Neural progenitor cell (in vitro differentiated cells): ENCODE data around the gene ZMIZ1. TPM values are rescaled to one million over a fixed set of nuclear protein-coding genes. Genes with fewer than 3 reads are reported as not detected.

ENCODE experiments used
- DNase-seq: peaks from one replicate; pipeline ENCODE4 v3.0.0-alpha.2; 2016; ENCODE audit warnings: low spot score
- H2AFZ ChIP-seq: fragments of 200-600 bp; sonication (generic); replicated peaks from 2 replicates; pipeline ENCODE4 v1.6.1; 2016; ENCODE audit warnings: antibody characterized with exemption
- H3F3A ChIP-seq: fragments of 200-600 bp; sonication (generic); 2 replicates; pipeline ENCODE4 v1.6.1; 2016; ENCODE audit warnings: antibody characterized with exemption, low read depth
- H3K27ac ChIP-seq: fragments of 200-600 bp; sonication (generic); 2 replicates; pipeline ENCODE4 v1.5.1; 2016; ENCODE audit warnings: mild to moderate bottlenecking
- H3K27me3 ChIP-seq: fragments of 200-600 bp; sonication (generic); 2 replicates; pipeline ENCODE4 v1.6.1; 2016; ENCODE audit warnings: mild to moderate bottlenecking, moderate library complexity
- H3K36me3 ChIP-seq: fragments of 200-600 bp; sonication (generic); 2 replicates; pipeline ENCODE4 v1.5.1; 2016
- H3K4me1 ChIP-seq: fragments of 200-600 bp; sonication (generic); 2 replicates; pipeline ENCODE4 v1.6.1; 2016; ENCODE audit warnings: mixed run types
- H3K4me2 ChIP-seq: fragments of 200-600 bp; sonication (generic); 2 replicates; pipeline ENCODE4 v1.6.1; 2016
- H3K4me3 ChIP-seq: fragments of 200-600 bp; sonication (generic); 2 replicates; pipeline ENCODE4 v1.5.1; 2016
- H3K79me2 ChIP-seq: fragments of 200-600 bp; sonication (generic); 2 replicates; pipeline ENCODE4 v1.6.1; 2016; ENCODE audit warnings: low read depth
- H3K9ac ChIP-seq: fragments of 200-600 bp; sonication (generic); 2 replicates; pipeline ENCODE4 v1.6.1; 2016
- H3K9me3 ChIP-seq: fragments of 200-600 bp; sonication (generic); 2 replicates; pipeline ENCODE4 v1.5.1; 2016; ENCODE audit warnings: low read depth
- H4K20me1 ChIP-seq: fragments of 200-600 bp; sonication (generic); 2 replicates; pipeline ENCODE4 v1.6.1; 2016; ENCODE audit warnings: low read depth
- H3K27ac Mint-ChIP-seq: 3 replicates; pipeline ENCODE4 v1.8.0; 2021; ENCODE audit warnings: mixed read lengths
- H3K27me3 Mint-ChIP-seq: 2 replicates; pipeline ENCODE4 v1.8.0; 2022; ENCODE audit warnings: low read depth, mild to moderate bottlenecking, inconsistent platforms, moderate library complexity, mixed read lengths; ENCODE audit not compliant: insufficient read depth
- H3K36me3 Mint-ChIP-seq: 3 replicates; pipeline ENCODE4 v1.8.0; 2021; ENCODE audit warnings: mixed read lengths
- H3K4me1 Mint-ChIP-seq: 3 replicates; pipeline ENCODE4 v1.8.0; 2021; ENCODE audit warnings: mixed read lengths
- H3K4me3 Mint-ChIP-seq: 3 replicates; pipeline ENCODE4 v1.8.0; 2021; ENCODE audit warnings: mild to moderate bottlenecking, moderate library complexity, mixed read lengths
- H3K9me3 Mint-ChIP-seq: 3 replicates; pipeline ENCODE4 v1.8.0; 2020; ENCODE audit warnings: mixed read lengths
- EZH2 ChIP-seq: fragments of 200-600 bp; sonication (generic); IDR thresholded peaks from 2 replicates; pipeline ENCODE4 v1.6.1; 2017; ENCODE audit warnings: antibody characterized with exemption, mild to moderate bottlenecking, moderate library complexity
- EZH2phosphoT487 ChIP-seq: fragments of 200-600 bp; sonication (generic); IDR thresholded peaks from 2 replicates; pipeline ENCODE4 v1.6.1; 2017; ENCODE audit warnings: antibody characterized with exemption
- total RNA-seq: library from RNA; depleted of rRNA; stranded (reverse); fragments of >200 nt; gene quantifications from 2 replicates; pipeline ENCODE4 v1.2.3, GENCODE V29; 2015; ENCODE audit warnings: low replicate concordance
- TF ChIP-seq, protein P1 (sequence below): fragments of 200-600 bp; sonication (generic); IDR thresholded peaks from 2 replicates; pipeline ENCODE4 v1.5.1; 2017; ENCODE audit warnings: antibody characterized with exemption, mild to moderate bottlenecking

ZMIZ1 gene
- total RNA-seq, 1 donor from 2014 or later: 5.8 TPM

DNA sequence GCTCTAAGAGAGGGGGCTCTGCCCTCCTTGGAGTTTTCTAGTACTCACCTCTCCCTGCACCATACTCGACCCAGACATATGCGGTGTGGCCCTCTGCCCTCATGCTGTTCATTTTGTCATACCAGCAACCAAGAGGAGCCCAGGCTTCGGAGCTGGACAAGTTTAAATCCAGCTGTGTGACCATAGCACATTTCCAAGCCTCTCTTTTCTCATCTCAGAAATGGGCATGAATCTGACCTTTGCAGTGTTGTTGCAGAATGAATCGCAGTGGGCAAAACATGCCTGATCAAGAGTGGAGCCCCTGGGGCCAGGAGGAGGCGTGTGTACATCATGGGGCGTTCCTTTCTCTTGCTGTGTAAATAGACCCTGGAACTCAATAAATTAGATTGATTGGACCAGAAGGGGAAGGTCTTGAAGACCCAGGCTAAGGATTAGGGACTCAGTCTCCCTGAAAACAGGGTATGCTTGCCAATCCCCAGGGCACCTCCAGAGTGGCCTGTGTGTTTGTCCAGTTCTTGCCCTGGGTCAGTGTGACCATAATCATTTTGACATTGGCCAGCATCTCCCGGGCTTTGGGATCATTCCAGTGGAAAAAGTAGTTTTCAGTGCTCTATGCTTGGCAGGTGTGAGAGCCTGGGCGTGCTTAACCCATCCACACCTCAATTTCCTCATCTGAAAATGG lies 59.6 kb downstream of the ZMIZ1 start:
- Histone ChIP-seq H3F3A (peaks cover 41% of the 10 kb centered on the region), H3K9ac (no peak overlapping the region), H2AFZ (no peak overlapping the region), H3K9me3 (no peaks in the 10 kb centered on the region), H3K79me2 (peaks cover 12% of the 10 kb centered on the region), H4K20me1 (peaks cover 100% of the 10 kb centered on the region), H3K4me1 (peaks cover 64% of the 10 kb centered on the region), H3K36me3 (no peaks in the 10 kb centered on the region), H3K4me3 (no peak overlapping the region), H3K4me2 (no peak overlapping the region), H3K27me3 (no peaks in the 10 kb centered on the region), H3K27ac (no peak overlapping the region)
- DNase-seq: no peak
- no peak overlapping the region for H3K4me3 Mint-ChIP-seq
- TF ChIP-seq, protein P1, sequence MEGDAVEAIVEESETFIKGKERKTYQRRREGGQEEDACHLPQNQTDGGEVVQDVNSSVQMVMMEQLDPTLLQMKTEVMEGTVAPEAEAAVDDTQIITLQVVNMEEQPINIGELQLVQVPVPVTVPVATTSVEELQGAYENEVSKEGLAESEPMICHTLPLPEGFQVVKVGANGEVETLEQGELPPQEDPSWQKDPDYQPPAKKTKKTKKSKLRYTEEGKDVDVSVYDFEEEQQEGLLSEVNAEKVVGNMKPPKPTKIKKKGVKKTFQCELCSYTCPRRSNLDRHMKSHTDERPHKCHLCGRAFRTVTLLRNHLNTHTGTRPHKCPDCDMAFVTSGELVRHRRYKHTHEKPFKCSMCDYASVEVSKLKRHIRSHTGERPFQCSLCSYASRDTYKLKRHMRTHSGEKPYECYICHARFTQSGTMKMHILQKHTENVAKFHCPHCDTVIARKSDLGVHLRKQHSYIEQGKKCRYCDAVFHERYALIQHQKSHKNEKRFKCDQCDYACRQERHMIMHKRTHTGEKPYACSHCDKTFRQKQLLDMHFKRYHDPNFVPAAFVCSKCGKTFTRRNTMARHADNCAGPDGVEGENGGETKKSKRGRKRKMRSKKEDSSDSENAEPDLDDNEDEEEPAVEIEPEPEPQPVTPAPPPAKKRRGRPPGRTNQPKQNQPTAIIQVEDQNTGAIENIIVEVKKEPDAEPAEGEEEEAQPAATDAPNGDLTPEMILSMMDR: no peak
- TF ChIP-seq EZH2phosphoT487 (no peak), EZH2 (no peak)
- no peaks in the 10 kb centered on the region for H3K9me3 Mint-ChIP-seq
- H3K27ac Mint-ChIP-seq: peak overlapping the region; percentile 27
- peaks cover 6% of the 10 kb centered on the region for H3K36me3 Mint-ChIP-seq
- H3K4me1 Mint-ChIP-seq: peaks cover 81% of the 10 kb centered on the region
- H3K27me3 Mint-ChIP-seq: peaks cover 6% of the 10 kb centered on the region

DNA sequence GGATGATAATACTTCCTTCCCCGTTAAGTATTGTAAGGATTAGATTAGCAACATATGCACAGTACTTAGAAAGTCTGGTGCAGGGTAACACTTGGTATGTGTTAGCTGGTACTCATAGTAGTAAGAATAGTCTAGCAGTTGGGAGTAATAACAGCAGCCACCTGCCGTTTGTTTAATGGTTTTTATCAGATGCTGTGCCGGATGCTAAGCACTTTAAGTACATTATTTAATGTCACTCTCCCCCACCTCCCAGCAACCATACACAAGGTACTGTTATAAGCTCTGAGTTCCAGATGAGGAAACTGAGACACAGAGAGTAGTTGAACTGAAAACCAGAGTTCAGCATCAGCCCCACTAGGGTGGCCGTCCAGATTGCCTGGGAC lies 60.1 kb downstream of the ZMIZ1 start:
- no peak overlapping the region for H3K27ac ChIP-seq
- peaks cover 100% of the 10 kb centered on the region for H4K20me1 ChIP-seq
- DNase-seq: no peak

DNA sequence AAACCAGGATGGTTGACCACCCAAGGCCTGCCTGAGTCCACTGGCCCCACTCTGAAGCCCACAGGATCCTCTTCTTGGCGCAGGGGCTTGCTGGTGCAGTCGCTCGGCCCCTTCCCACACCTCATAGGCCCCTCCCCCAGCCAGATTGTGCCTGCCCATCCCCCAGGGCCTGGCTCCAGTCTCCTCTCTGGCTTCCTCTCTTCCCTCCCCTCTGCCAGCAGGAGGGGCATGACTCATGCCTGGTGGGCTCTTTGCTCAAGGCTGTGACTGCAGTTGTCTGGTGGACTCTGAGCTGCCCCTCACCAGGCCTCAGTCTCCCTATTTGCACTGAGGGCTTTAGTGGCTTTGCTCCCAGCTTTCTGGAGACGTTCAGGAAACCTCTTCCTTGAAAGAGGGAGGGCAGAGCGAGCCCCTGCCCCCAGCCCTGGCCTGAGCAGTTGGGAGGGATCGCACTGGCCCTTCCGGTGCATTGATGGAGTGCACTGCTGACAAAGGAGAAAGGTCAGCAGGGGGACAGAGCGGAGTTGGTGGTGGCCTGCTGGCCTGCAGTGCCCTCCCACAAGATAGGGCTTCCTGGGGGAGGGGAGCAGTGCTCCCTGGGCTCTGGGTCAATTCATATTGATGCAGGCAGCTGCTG lies 60.7 kb downstream of the ZMIZ1 start:
- Histone ChIP-seq H4K20me1 (peaks cover 100% of the 10 kb centered on the region), H3K79me2 (peaks cover 15% of the 10 kb centered on the region), H3K27ac (no peak overlapping the region), H3K9ac (no peak overlapping the region), H3K27me3 (no peaks in the 10 kb centered on the region), H2AFZ (no peak overlapping the region), H3K4me1 (peaks cover 65% of the 10 kb centered on the region), H3F3A (peaks cover 39% of the 10 kb centered on the region), H3K9me3 (no peaks in the 10 kb centered on the region), H3K4me3 (peak overlapping the region; percentile 19), H3K4me2 (peak overlapping the region; percentile 74), H3K36me3 (no peaks in the 10 kb centered on the region)
- H3K27me3 Mint-ChIP-seq: peaks cover 6% of the 10 kb centered on the region
- DNase-seq: peak; percentile 88
- H3K9me3 Mint-ChIP-seq: no peaks in the 10 kb centered on the region
- peak overlapping the region; percentile 97 for H3K27ac Mint-ChIP-seq
- peaks cover 6% of the 10 kb centered on the region for H3K36me3 Mint-ChIP-seq
- H3K4me1 Mint-ChIP-seq: peaks cover 86% of the 10 kb centered on the region
- TF ChIP-seq, protein P1: peak; percentile 27
- no peak for TF ChIP-seq EZH2
- peak overlapping the region; percentile 71 for H3K4me3 Mint-ChIP-seq

More for the DNA sequence above, 60.1 kb downstream of the ZMIZ1 start:
- no peaks in the 10 kb centered on the region for H3K27me3 ChIP-seq
- Mint-ChIP-seq H3K27me3 (peaks cover 6% of the 10 kb centered on the region), H3K4me1 (peaks cover 86% of the 10 kb centered on the region), H3K36me3 (peaks cover 6% of the 10 kb centered on the region), H3K4me3 (peak overlapping the region; percentile 71), H3K9me3 (no peaks in the 10 kb centered on the region), H3K27ac (peak overlapping the region; percentile 97)
- no peaks in the 10 kb centered on the region for H3K9me3 ChIP-seq
- no peaks in the 10 kb centered on the region for H3K36me3 ChIP-seq
- peaks cover 12% of the 10 kb centered on the region for H3K79me2 ChIP-seq
- H3K4me2 ChIP-seq: peak overlapping the region; percentile 74
- peaks cover 65% of the 10 kb centered on the region for H3K4me1 ChIP-seq
- no peak for TF ChIP-seq EZH2
- TF ChIP-seq, protein P1: no peak
- TF ChIP-seq EZH2phosphoT487: no peak
- no peak overlapping the region for H3K9ac ChIP-seq
- H3F3A ChIP-seq: peaks cover 41% of the 10 kb centered on the region
- H2AFZ ChIP-seq: no peak overlapping the region
- H3K4me3 ChIP-seq: no peak overlapping the region
